Colonic mucosa (tissue), 4 donors: ENCODE measurements around the gene AMBRA1. TPM values are rescaled to one million over a fixed set of nuclear protein-coding genes. Genes with fewer than 3 reads are reported as not detected.
A peak's percentile ranks its signal among the peaks of the same experiment; 100 is the strongest.

Experiments
- DNase-seq: peaks from one replicate; pipeline ENCODE4 v3.0.0-alpha.2; 2020
- H3K27ac ChIP-seq: fragments of 200-600 bp; one replicate; pipeline ENCODE4 v1.8.0; 2021
- H3K27me3 ChIP-seq: fragments of 200-600 bp; one replicate; pipeline ENCODE4 v1.8.0; 2021
- H3K36me3 ChIP-seq: fragments of 200-600 bp; one replicate; pipeline ENCODE4 v1.8.0; 2021
- H3K4me1 ChIP-seq: fragments of 200-600 bp; one replicate; pipeline ENCODE4 v1.8.0; 2021; ENCODE audit warnings: mild to moderate bottlenecking
- H3K4me3 ChIP-seq: fragments of 200-600 bp; one replicate; pipeline ENCODE4 v1.8.0; 2021
- H3K9ac ChIP-seq, 2 donors: one replicate each; pipeline ENCODE4 v1.7.0; 2013; ENCODE audit warnings: control low read depth in 2 of 2, low read depth in 2 of 2, low read length in 2 of 2
- H3K9me3 ChIP-seq: fragments of 200-600 bp; one replicate; pipeline ENCODE4 v1.8.0; 2021
- CTCF ChIP-seq: fragments of 200-600 bp; IDR thresholded peaks from one replicate; pipeline ENCODE4 v1.8.0; 2022; ENCODE audit warnings: antibody characterized with exemption, mild to moderate bottlenecking
- intact Hi-C: fragments of 100-400 bp; cut with DNase I; formaldehyde crosslinking; loops from one replicate; pipeline ENCODE4 v1.14.1; 2022
- total RNA-seq, 2 donors: library from RNA; stranded (reverse); fragmentation: NEBNext Ultra II Directional in 1 of 2; extraction: Animal tissue kit (Norgen Biotek cat#: 25700) in 1 of 2; gene quantifications; one replicate each; pipeline ENCODE4 v1.2.1, GENCODE V29; 2021
- donor health status: healthy.
- donor health status: DM: no; HTN: no; CAD: no.
- donor health status: DM: no; HTN: no; CAD: no.

Gene AMBRA1
- total RNA-seq, 2 donors from 2014 or later = 32.7 to 33.8 TPM

GRCh38 chr11:46499821-46500220, 94.0 kb downstream of the AMBRA1 start:
- Histone ChIP-seq H3K27ac (no peak overlapping the region), H3K4me1 (no peaks in the 10 kb centered on the region), H3K36me3 (no peaks in the 10 kb centered on the region), H3K27me3 (no peaks in the 10 kb centered on the region), H3K4me3 (no peak overlapping the region), H3K9me3 (no peaks in the 10 kb centered on the region), H3K9ac (no peak overlapping the region)
- intact Hi-C loops = no loop called here
- no peak for TF ChIP-seq CTCF
- no peak for DNase-seq

- intact Hi-C loops = no loop called here
- Histone ChIP-seq H3K36me3 (no peaks in the 10 kb centered on the region), H3K27me3 (no peaks in the 10 kb centered on the region), H3K9ac (no peak overlapping the region), H3K27ac (no peak overlapping the region), H3K4me1 (no peaks in the 10 kb centered on the region), H3K4me3 (no peak overlapping the region), H3K9me3 (no peaks in the 10 kb centered on the region)
- no peak for TF ChIP-seq CTCF
- no peak for DNase-seq
Observed at GRCh38 chr11:46498968-46499367, 94.9 kb downstream of the AMBRA1 start.

GRCh38 chr11:46498179-46498578, 95.6 kb downstream of the AMBRA1 start:
- Histone ChIP-seq H3K9me3 (no peaks in the 10 kb centered on the region), H3K27me3 (no peaks in the 10 kb centered on the region), H3K27ac (no peak overlapping the region), H3K36me3 (no peaks in the 10 kb centered on the region), H3K4me3 (no peak overlapping the region), H3K9ac (no peak overlapping the region), H3K4me1 (peaks cover 5% of the 10 kb centered on the region)
- TF ChIP-seq CTCF = no peak
- no peak for DNase-seq
- intact Hi-C loops = no loop called here

- H3K9me3 ChIP-seq = no peaks in the 10 kb centered on the region
- TF ChIP-seq CTCF = no peak
- no peak overlapping the region for H3K27ac ChIP-seq
- DNase-seq = no peak
- H3K4me1 ChIP-seq = peaks cover 5% of the 10 kb centered on the region
- intact Hi-C loops = no loop called here
- no peaks in the 10 kb centered on the region for H3K36me3 ChIP-seq
- no peak overlapping the region for H3K4me3 ChIP-seq
- no peak overlapping the region for H3K9ac ChIP-seq
- H3K27me3 ChIP-seq = no peaks in the 10 kb centered on the region
Observed at GRCh38 chr11:46497498-46497897, 96.3 kb downstream of the AMBRA1 start.

- H3K27me3 ChIP-seq = no peaks in the 10 kb centered on the region
- intact Hi-C loops = loop anchor here (5.0 kb wide), 1 partner anchor 34 kb away; no protein-coding TSS in a partner anchor
- H3K9me3 ChIP-seq = no peaks in the 10 kb centered on the region
- H3K4me1 ChIP-seq = peaks cover 17% of the 10 kb centered on the region
- H3K4me3 ChIP-seq = no peak overlapping the region
- H3K36me3 ChIP-seq = no peaks in the 10 kb centered on the region
- DNase-seq = no peak
- H3K9ac ChIP-seq = no peak overlapping the region
- no peak for TF ChIP-seq CTCF
- peak overlapping the region; percentile 84 for H3K27ac ChIP-seq
Observed at GRCh38 chr11:46493791-46494190, 100.0 kb downstream of the AMBRA1 start.
